Loucy (cell line): ENCODE measurements around the gene DYNLL1.

Source experiments
- EZH2phosphoT487 ChIP-seq: fragments of 200-600 bp; IDR thresholded peaks from 2 replicates; pipeline ENCODE4 v1.6.1; 2018; ENCODE audit warnings: antibody characterized with exemption, mild to moderate bottlenecking, moderate library complexity, borderline replicate concordance
- TF ChIP-seq, protein P1 (sequence below): fragments of 200-600 bp; sonication (generic); conservative IDR thresholded peaks from 2 replicates; pipeline ENCODE4 v1.5.1; 2014; ENCODE audit warnings: mild to moderate bottlenecking, antibody characterized with exemption, low read length

DNA sequence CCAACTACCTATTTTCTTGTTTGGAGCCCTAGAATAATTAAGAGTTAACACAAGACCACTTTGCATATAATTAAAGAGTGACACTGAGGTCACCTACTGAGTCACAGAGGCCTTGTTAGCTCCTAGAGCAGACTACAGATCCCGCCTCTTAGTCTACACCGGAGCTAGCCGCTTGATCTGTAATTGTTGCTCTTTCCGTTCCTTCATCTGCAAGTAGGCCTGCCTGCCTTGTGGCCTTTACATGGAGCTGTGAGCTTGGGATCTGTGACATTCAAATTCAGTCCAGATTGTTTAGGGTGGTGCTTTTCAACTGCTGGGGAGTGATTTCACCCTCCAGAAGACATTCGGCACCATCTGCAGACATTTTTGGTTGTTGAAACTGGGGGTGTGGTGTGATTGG lies 5.6 kb upstream of the DYNLL1 start:
- TF ChIP-seq, protein P1, sequence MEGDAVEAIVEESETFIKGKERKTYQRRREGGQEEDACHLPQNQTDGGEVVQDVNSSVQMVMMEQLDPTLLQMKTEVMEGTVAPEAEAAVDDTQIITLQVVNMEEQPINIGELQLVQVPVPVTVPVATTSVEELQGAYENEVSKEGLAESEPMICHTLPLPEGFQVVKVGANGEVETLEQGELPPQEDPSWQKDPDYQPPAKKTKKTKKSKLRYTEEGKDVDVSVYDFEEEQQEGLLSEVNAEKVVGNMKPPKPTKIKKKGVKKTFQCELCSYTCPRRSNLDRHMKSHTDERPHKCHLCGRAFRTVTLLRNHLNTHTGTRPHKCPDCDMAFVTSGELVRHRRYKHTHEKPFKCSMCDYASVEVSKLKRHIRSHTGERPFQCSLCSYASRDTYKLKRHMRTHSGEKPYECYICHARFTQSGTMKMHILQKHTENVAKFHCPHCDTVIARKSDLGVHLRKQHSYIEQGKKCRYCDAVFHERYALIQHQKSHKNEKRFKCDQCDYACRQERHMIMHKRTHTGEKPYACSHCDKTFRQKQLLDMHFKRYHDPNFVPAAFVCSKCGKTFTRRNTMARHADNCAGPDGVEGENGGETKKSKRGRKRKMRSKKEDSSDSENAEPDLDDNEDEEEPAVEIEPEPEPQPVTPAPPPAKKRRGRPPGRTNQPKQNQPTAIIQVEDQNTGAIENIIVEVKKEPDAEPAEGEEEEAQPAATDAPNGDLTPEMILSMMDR, result no peak
- TF ChIP-seq EZH2phosphoT487, result no peak
